ENCODE data around the gene EGFL7.
A peak's percentile ranks its signal among the peaks of the same experiment; 100 is the strongest.
"Not testable (repeated sequence)": the region's sequence is repeated elsewhere in the genome, so short reads cannot be mapped to it uniquely, and the experiment has no call there.

The EGFL7 gene

GRCh38 chr9:136632491-136633106 is 30.1 kb upstream of the EGFL7 start:
- H3K9ac ChIP-seq (ENCODE audit: low read depth, low read length); H3K27me3 ChIP-seq (ENCODE audit: control insufficient read depth, insufficient read depth, low read length); H3K36me3 ChIP-seq (ENCODE audit: control insufficient read depth, insufficient read depth, low read length); H3K4me1 ChIP-seq (ENCODE audit: control insufficient read depth, insufficient read depth, low read length); H3K9me3 ChIP-seq (ENCODE audit: control insufficient read depth, insufficient read depth, low read length); H3K4me3 ChIP-seq (ENCODE audit: low read depth, low read length); H3K27ac ChIP-seq (ENCODE audit: low read depth, low read length): not testable (repeated sequence)

- Histone ChIP-seq H3K9ac (ENCODE audit: low read depth, low read length) (no peak overlapping the region), H3K27ac (ENCODE audit: low read depth, low read length) (no peak overlapping the region), H3K27me3 (ENCODE audit: control insufficient read depth, insufficient read depth, low read length) (no peaks in the 10 kb centered on the region), H3K4me3 (ENCODE audit: low read depth, low read length) (no peak overlapping the region), H3K4me1 (ENCODE audit: control insufficient read depth, insufficient read depth, low read length) (no peaks in the 10 kb centered on the region), H3K9me3 (ENCODE audit: control insufficient read depth, insufficient read depth, low read length) (no peaks in the 10 kb centered on the region), H3K36me3 (ENCODE audit: control insufficient read depth, insufficient read depth, low read length) (no peaks in the 10 kb centered on the region)
These were observed 27.8 kb upstream of the EGFL7 start for GRCh38 chr9:136634904-136635303.

GRCh38 chr9:136640171-136641111 is 22.3 kb upstream of the EGFL7 start:
- Histone ChIP-seq H3K9ac (ENCODE audit: low read depth, low read length) (no peak overlapping the region), H3K36me3 (ENCODE audit: control insufficient read depth, insufficient read depth, low read length) (no peaks in the 10 kb centered on the region), H3K27me3 (ENCODE audit: control insufficient read depth, insufficient read depth, low read length) (no peaks in the 10 kb centered on the region), H3K27ac (ENCODE audit: low read depth, low read length) (no peak overlapping the region), H3K4me1 (ENCODE audit: control insufficient read depth, insufficient read depth, low read length) (no peaks in the 10 kb centered on the region), H3K9me3 (ENCODE audit: control insufficient read depth, insufficient read depth, low read length) (no peaks in the 10 kb centered on the region), H3K4me3 (ENCODE audit: low read depth, low read length) (no peak overlapping the region)

GRCh38 chr9:136642439-136642921 is 20.2 kb upstream of the EGFL7 start:
- no peaks in the 10 kb centered on the region for H3K4me1 ChIP-seq (ENCODE audit: control insufficient read depth, insufficient read depth, low read length)
- no peak overlapping the region for H3K4me3 ChIP-seq (ENCODE audit: low read depth, low read length)
- H3K9me3 ChIP-seq (ENCODE audit: control insufficient read depth, insufficient read depth, low read length) = no peaks in the 10 kb centered on the region
- no peaks in the 10 kb centered on the region for H3K27me3 ChIP-seq (ENCODE audit: control insufficient read depth, insufficient read depth, low read length)
- H3K36me3 ChIP-seq (ENCODE audit: control insufficient read depth, insufficient read depth, low read length) = no peaks in the 10 kb centered on the region
- H3K9ac ChIP-seq (ENCODE audit: low read depth, low read length) = no peak overlapping the region
- H3K27ac ChIP-seq (ENCODE audit: low read depth, low read length) = no peak overlapping the region

GRCh38 chr9:136643596-136644342 is 18.9 kb upstream of the EGFL7 start:
- no peaks in the 10 kb centered on the region for H3K4me1 ChIP-seq (ENCODE audit: control insufficient read depth, insufficient read depth, low read length)
- no peaks in the 10 kb centered on the region for H3K36me3 ChIP-seq (ENCODE audit: control insufficient read depth, insufficient read depth, low read length)
- no peaks in the 10 kb centered on the region for H3K27me3 ChIP-seq (ENCODE audit: control insufficient read depth, insufficient read depth, low read length)
- no peak overlapping the region for H3K9ac ChIP-seq (ENCODE audit: low read depth, low read length)
- peak overlapping the region; percentile 45 for H3K4me3 ChIP-seq (ENCODE audit: low read depth, low read length)
- H3K27ac ChIP-seq (ENCODE audit: low read depth, low read length) = no peak overlapping the region
- H3K9me3 ChIP-seq (ENCODE audit: control insufficient read depth, insufficient read depth, low read length) = no peaks in the 10 kb centered on the region

GRCh38 chr9:136644343-136644592 is 18.4 kb upstream of the EGFL7 start:
- Histone ChIP-seq H3K9ac (ENCODE audit: low read depth, low read length) (no peak overlapping the region), H3K36me3 (ENCODE audit: control insufficient read depth, insufficient read depth, low read length) (no peaks in the 10 kb centered on the region), H3K4me1 (ENCODE audit: control insufficient read depth, insufficient read depth, low read length) (no peaks in the 10 kb centered on the region), H3K27me3 (ENCODE audit: control insufficient read depth, insufficient read depth, low read length) (no peaks in the 10 kb centered on the region), H3K27ac (ENCODE audit: low read depth, low read length) (no peak overlapping the region), H3K4me3 (ENCODE audit: low read depth, low read length) (peak overlapping the region; percentile 45), H3K9me3 (ENCODE audit: control insufficient read depth, insufficient read depth, low read length) (no peaks in the 10 kb centered on the region)

GRCh38 chr9:136644593-136645351 is 17.9 kb upstream of the EGFL7 start:
- Histone ChIP-seq H3K27me3 (ENCODE audit: control insufficient read depth, insufficient read depth, low read length) (no peaks in the 10 kb centered on the region), H3K4me1 (ENCODE audit: control insufficient read depth, insufficient read depth, low read length) (no peaks in the 10 kb centered on the region), H3K36me3 (ENCODE audit: control insufficient read depth, insufficient read depth, low read length) (no peaks in the 10 kb centered on the region), H3K4me3 (ENCODE audit: low read depth, low read length) (peak overlapping the region; percentile 45), H3K27ac (ENCODE audit: low read depth, low read length) (no peak overlapping the region), H3K9ac (ENCODE audit: low read depth, low read length) (no peak overlapping the region), H3K9me3 (ENCODE audit: control insufficient read depth, insufficient read depth, low read length) (no peaks in the 10 kb centered on the region)

- H3K27me3 ChIP-seq (ENCODE audit: control insufficient read depth, insufficient read depth, low read length) = no peaks in the 10 kb centered on the region
- no peak overlapping the region for H3K4me3 ChIP-seq (ENCODE audit: low read depth, low read length)
- no peak overlapping the region for H3K27ac ChIP-seq (ENCODE audit: low read depth, low read length)
- H3K4me1 ChIP-seq (ENCODE audit: control insufficient read depth, insufficient read depth, low read length) = no peaks in the 10 kb centered on the region
- H3K9ac ChIP-seq (ENCODE audit: low read depth, low read length) = no peak overlapping the region
- H3K36me3 ChIP-seq (ENCODE audit: control insufficient read depth, insufficient read depth, low read length) = no peaks in the 10 kb centered on the region
- no peaks in the 10 kb centered on the region for H3K9me3 ChIP-seq (ENCODE audit: control insufficient read depth, insufficient read depth, low read length)
These were observed 17.3 kb upstream of the EGFL7 start for GRCh38 chr9:136645352-136645902.

- Histone ChIP-seq H3K4me1 (ENCODE audit: control insufficient read depth, insufficient read depth, low read length) (no peaks in the 10 kb centered on the region), H3K9ac (ENCODE audit: low read depth, low read length) (no peak overlapping the region), H3K27ac (ENCODE audit: low read depth, low read length) (no peak overlapping the region), H3K9me3 (ENCODE audit: control insufficient read depth, insufficient read depth, low read length) (no peaks in the 10 kb centered on the region), H3K27me3 (ENCODE audit: control insufficient read depth, insufficient read depth, low read length) (no peaks in the 10 kb centered on the region), H3K4me3 (ENCODE audit: low read depth, low read length) (no peak overlapping the region), H3K36me3 (ENCODE audit: control insufficient read depth, insufficient read depth, low read length) (no peaks in the 10 kb centered on the region)
These were observed 16.6 kb upstream of the EGFL7 start for GRCh38 chr9:136645903-136646754.

Measured in HUES48 (cell line).